Activated effector memory CD4-positive, alpha-beta T cell treated with anti-CD3 and anti-CD28 coated beads, Interleukin-2, amount 50 U/mL, for 16 hours (primary cell): Measurements from ENCODE around the gene HDAC2.
A peak's percentile ranks its signal among the peaks of the same experiment; 100 is the strongest.
"Not testable (repeated sequence)": the region's sequence is repeated elsewhere in the genome, so short reads cannot be mapped to it uniquely, and the experiment has no call there.

Experiments used
- DNase-seq: peaks from one replicate; pipeline ENCODE4 v3.0.0-alpha.2; 2020

Gene HDAC2

DNA sequence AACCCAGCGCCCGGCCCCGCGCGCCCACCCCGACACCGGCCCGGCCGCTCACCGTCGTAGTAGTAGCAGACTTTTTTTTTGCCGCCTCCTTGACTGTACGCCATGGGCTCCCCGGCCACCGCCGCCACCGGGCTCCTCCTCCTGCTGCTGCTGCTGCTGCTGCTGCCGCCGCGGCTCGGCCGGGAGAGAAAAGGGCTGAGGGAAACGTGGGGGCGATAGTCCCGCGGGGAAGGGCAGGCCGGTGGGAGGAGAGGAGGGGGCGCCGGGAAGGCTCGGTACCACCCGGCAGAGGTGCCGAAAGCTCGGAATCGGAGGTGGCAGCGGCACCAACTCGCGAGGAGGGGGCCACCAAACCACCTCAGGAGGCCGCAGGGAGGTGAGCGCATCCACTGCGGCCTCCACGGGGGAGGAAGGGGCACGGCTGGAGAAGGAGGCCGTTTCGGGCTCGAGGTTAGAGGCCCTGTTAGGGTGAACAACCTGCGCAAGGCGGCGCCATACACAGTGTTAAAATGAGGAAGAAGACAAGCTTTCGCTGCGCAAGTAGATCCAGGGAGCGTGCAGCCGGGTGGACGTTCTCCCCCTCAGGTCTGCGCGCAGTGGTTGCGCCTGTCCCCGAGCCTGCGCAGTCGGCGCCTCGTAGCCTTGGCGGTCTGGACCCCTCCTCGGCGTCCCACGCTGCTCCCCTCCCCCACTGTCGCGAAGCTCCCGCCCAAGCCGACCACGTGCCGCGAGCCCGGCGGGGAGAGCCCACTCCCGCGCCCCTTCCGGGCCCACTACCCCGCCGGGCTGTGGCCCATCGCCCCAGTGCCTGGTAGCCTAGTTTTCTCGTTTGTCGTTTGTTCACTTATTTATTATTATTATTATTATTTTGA lies at the start of gene HDAC2:
TSS of gene HDAC2 (minus strand) at position 344 of the 872 bp plus-strand sequence. CDS start at position 104, 240 bp downstream.
- peak; percentile 95 for DNase-seq

GRCh38 chr6:114020196-114020595 lies 49.2 kb upstream of the HDAC2 start:
- DNase-seq: no peak

DNA sequence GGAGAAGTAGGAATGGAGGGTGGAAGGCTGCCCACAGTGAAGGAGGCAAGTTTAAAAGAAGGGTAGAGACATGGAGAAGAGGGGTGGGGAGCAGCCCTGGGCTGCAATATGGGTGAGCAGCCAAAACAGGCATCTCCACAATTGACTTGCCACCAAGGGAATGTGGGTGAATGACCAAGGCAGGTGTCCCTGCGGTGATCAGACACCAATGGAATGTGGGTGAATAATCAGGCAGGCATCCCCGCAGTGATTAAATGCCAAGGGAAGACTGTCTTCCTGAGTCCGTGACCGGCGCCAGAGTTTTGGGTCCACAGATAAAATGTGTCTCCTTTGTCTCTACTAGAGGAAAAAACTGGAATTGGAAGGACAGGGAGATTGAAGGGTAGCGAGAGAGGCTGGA lies 46.2 kb upstream of the HDAC2 start:
- DNase-seq: not testable (repeated sequence)

DNA sequence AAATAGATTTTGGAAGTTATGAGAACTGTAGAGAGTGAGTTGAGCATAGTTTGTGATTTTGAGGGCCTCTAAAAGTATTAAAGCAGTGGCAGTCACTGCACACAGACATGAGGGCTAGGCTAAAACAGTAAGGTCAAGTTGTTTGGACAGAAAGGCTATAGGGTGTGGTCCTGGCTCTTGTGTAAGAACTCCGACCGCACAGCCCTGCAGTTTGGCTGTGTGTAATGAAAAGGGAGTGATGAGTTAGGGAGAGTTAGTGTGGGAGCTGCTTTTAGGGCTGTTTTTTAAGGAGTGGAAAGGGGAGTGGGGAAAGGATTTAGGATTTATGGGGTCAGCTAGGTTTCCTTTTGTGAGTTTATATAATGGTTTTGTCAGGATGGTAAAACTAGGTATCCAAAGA lies 43.2 kb upstream of the HDAC2 start:
- DNase-seq: not testable (repeated sequence)

DNA sequence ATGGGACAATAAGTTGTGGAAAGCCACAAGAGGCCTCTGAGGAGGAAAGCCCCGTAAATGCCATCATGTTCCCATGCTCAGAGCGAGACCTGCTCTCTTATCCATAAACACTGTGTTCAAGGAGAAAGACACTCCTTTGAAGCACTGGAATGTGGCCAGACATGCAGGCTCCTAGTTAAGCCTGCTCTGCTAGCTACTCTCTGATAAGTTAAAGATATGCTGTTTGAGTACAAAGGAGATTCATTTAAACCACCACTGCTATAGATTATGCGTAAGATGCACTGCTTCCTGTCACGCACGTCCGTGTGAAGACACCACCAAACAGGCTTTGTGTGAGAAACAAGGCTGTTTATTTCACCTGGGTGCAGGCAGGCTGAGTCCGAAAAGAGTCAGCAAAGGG lies 40.5 kb upstream of the HDAC2 start:
- DNase-seq: not testable (repeated sequence)

DNA sequence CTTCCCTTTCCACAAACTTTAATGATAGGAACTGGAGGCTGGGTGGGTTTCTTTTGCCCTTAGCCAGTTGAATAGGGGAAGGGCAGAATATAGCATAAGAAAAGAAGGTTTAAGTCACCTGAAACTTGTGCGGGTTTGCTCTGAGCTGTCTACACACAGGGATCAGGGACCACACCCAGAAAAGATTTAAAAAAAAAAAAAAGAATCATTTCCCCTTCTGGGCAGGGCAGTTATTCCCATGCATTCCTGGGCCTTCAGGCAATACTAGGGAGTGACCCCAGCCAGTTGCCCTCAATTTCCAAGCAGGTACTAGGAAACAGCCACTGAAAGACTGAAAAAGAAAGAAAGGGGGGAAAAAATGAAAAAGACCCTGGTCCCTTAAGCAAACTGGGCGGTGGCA lies 39.6 kb upstream of the HDAC2 start:
- no peak for DNase-seq

DNA sequence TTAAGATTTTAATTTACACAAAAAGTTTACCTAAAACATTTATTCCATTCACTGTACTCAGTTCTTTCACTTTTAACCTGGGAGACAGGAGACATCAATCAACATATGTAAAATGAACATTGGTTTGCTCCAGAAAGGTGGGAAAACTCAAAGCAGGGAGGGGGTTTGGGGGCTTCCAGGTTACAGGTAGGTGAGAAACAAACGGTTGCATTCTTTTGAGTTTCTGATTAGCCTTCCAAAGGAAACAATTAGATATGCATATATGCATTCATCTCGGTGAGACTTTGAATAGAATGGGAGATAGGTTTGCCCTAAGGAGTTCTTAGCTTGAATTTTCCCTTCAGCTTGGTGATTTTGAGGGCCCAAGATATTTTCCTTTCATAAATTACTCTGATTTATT lies 38.2 kb upstream of the HDAC2 start:
- DNase-seq: no peak

GRCh38 chr6:114008331-114008730 lies 37.4 kb upstream of the HDAC2 start:
- no peak for DNase-seq

DNA sequence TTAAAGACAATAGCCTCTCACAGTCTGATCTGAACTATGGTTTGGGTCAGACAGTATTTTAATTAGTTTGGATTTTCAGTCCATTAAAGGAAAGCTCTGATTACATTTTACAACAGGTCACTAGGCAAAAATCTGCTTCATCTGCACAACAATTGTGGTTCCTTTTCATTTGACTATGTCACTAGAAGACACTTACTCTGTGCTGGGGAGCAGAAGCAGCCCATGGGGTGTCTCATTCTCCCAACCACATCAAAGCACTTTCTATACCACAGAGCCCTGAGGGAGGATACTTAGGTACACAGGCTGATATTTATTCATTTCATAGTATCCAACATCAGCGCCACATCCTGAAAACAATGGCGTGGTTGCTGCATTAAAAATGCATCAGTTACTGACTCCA lies 36.6 kb upstream of the HDAC2 start:
- peak; percentile 65 for DNase-seq

DNA sequence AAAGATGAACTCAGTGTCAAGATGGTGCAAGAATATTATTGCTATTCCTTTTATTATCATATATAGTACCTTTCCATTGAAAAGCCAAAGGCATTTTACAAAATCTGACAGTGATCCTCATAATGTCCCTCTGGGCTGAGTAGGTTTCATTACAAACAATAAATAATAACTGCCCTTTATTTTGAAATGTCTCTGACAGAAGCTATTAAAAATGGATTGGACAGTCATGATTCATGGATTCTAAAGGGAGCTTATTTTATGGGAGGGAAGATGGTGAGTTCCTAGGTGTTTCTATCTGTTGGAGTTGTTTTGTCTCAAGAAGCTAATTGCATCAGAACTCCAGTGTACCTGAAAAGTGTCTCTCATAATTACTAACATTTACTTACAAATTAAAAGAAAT lies 30.4 kb upstream of the HDAC2 start:
- DNase-seq: no peak

DNA sequence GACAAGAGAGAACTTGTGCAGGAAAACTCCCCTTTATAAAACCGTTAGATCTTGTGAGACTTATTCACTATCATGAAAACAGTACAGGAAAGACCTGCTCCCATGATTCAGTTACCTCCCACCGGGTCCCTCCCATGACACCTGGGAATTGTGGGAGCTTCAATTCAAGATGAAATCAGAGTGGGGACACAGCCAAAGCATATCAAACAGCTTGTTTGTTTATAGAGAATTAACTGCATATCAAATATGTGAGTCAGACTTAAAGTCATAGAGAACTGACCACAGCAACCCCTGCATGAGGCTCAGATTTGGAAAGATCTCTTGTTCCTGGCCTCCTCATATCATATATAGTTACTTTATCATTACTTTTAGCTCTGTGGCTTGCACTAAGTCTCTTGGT lies 29.1 kb upstream of the HDAC2 start:
- DNase-seq: no peak

DNA sequence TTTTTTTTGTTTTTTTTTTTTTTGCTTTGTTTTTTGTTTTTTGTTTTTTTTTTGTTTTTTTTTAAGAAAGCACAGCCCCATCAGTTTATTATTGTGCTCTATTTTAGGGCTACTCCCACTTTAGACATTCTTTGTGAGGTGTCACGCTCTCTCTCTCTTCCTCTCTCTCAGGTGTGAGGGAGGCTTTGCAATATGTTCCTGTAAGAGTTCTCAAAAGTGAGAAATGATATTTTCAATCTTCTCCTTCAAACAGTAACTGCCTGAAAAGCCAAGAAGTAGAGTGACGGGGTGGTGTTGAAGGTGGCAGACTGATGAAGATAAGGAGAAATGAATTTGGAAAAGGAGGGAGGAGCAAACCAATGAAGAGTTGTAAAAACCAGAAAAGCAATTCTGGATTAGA lies 28.3 kb upstream of the HDAC2 start:
- no peak for DNase-seq

- no peak for DNase-seq
Observed at GRCh38 chr6:113998811-113999210, 27.9 kb upstream of the HDAC2 start.

DNA sequence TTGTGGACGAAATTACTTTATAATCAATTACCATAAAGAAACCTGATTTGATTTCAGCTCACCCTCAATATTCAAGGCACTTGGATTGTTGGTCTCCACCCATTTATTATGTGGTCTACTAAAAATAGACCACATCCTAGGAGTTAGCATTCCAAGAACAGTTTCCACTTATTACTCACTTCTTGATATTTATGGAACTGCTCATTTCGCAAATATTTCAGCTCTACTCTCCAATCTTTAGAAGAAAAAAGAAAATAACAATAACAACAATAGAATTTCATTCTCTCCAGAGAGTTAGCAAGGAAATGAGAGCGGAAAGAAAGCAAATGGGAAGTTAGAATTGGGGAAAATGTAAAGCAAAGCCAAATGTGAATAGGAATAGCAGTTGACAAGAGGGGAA lies 26.2 kb upstream of the HDAC2 start:
- DNase-seq: no peak

DNA sequence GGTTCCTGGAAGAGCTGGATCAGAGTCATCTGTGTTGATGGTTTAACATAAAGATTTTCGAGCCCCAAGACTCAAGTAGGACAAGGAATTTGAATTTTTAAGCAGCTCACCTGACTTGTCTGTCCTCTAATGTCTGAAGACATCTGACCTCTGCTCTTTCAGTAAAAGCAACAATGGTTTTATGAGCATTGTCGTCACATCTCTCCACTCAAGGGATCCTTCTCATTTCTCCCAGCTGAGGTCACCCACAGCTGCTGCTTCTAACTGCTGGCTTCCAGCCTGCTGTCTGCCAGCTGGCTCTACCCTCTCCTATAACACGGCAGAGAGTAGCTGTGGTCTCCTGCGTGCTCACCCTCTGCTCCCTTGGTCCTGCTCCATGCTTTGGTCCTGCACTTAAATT lies 24.7 kb upstream of the HDAC2 start:
- no peak for DNase-seq

- DNase-seq: peak; percentile 69
Observed at GRCh38 chr6:113994934-113995342, 24.0 kb upstream of the HDAC2 start.

GRCh38 chr6:113989675-113990074 lies 18.7 kb upstream of the HDAC2 start:
- DNase-seq: no peak

DNA sequence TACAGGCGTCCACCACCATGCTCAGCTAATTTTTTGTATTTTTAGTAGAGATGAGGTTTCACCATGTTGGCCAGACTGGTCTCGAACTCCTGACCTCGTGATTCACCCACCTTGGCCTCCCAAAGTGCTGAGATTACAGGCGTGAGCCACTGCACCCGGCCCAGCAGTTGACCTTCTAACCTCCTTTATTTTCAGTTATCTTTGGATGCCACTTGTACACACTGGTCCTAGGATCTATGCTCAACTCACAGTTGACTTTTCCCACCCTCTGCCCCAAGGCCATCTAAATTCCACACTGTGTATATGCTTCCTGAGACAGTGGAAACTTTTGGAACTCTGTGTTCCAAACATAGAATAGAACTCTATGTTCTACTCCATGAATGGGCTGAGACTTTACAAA lies 11.7 kb upstream of the HDAC2 start:
- not testable (repeated sequence) for DNase-seq

DNA sequence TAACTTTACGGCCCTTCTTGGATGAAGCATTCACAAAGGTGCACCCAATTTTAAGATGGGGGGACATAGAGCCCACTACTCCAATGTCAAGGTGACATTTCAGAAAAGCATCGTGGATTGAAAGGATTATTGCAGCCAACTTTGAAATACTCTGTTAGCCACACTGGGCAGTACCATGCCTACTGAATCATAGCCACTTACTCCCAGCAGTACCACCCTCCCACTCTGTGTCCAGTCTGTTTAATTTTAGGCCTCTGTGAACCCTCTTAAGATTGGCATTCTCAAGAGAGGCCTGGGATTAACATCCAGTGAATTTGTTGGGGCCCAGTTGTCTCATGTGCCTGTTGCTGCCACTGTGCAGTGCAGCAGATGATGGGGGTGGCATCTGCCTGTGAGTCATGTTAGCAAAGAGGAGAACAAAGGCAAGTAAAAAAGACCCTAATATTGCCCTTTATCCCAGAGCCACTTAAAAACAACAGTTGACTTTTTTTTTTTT lies 11.2 kb upstream of the HDAC2 start:
- no peak for DNase-seq

DNA sequence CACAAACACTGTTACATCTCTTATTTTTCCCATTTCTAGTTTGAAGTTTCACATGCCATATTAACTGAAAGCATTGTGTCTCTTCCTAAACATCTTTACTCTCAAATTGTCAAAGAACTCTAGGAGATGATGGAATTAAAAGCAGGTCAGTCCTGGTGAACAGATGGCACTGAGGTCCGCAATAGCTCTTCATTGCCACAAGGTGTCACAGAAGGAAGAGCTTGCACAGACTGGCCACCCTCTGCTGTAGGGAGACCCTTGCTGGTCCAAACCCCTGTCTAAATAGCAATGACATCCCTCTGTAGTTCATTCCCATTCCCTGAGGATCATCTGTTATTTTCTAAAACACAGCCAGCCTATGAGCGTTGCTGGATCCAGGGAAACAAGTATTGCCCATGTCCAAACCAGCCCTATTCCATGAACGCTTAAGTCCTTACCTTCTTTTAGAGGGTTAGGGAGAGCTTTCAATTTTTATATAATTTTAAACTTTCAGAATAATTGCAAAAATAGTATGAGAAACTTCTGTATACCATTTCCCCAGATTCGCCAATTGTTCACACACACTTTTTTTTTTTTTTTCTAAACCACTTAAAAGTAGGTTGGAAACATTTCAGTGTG lies 10.1 kb upstream of the HDAC2 start:
- no peak for DNase-seq

- DNase-seq: no peak
Observed at GRCh38 chr6:113979937-113980336, 9.0 kb upstream of the HDAC2 start.

DNA sequence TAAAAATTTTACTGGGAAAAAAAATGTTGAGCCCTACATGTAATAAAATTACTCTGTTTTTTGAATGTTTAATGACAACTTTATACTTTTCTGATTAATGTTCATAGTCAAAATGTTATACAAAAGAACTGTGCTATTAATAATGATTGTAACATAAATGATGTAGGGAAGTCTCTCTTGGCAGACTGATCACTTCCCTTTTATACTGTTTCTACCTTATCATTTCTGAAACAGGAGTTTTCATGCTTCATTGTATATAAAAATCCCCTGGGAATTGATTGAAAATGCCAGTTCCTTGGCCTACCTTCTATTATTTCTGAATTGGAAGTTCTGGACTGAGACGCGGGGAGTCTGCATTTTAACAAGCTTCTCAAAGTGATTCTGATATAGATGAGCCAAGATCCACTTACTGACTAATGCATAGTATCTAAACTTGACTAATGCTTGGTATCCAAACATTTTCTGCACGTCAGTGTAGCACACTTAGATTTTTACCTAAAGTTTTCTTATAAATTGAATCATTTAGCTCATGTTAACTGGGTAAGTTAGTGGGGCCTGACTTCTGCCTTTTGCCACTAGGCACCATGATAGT lies 7.2 kb upstream of the HDAC2 start:
- DNase-seq: no peak

DNA sequence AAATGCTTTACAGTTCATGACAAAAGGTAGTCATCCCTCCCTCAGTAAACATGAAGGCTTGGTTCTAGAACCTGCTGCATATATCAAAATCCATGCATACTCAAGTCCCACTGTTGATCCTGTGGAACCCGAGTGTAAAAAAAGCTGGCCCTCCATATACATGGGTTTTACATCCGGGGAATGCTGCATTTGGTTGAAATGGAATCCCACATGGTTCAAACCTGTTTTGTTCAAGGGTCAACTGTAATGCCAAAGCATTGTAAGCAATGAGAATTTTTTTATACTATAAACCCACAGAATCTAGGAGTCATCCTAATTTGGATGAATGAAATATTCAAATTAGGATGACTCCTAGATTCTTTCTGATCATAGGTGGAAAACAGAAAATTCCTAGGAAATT lies 5.9 kb upstream of the HDAC2 start:
- no peak for DNase-seq

GRCh38 chr6:113971741-113972140 lies 793 bp upstream of the HDAC2 start:
- DNase-seq: no peak
